HG03521 (cell line): ENCODE data around the gene KRTAP5-3.
"Not testable (repeated sequence)": the region's sequence is repeated elsewhere in the genome, so short reads cannot be mapped to it uniquely, and the experiment has no call there.

Experiments
- ATAC-seq: cut with Tn5 transposase; IDR thresholded peaks from one replicate; pipeline ENCODE4 v1.9.1; 2021; ENCODE audit warnings: mild to moderate bottlenecking, moderate library complexity; ENCODE audit not compliant: unreplicated experiment

The KRTAP5-3 gene

GRCh38 chr11:1622086-1622485, 13.8 kb upstream of the KRTAP5-3 start, which contains the start of gene KRTAP5-4:
TSS of gene KRTAP5-4 (minus strand) at chr11:1622138. CDS start at chr11:1622093, 45 bp downstream.
- no peak for ATAC-seq

GRCh38 chr11:1619449-1619848, 11.2 kb upstream of the KRTAP5-3 start:
- no peak for ATAC-seq

- ATAC-seq, result no peak
These were observed 10.0 kb upstream of the KRTAP5-3 start for GRCh38 chr11:1618231-1618630.

- ATAC-seq, result not testable (repeated sequence)
These were observed 362 bp downstream of the KRTAP5-3 start for GRCh38 chr11:1607901-1608300.

- ATAC-seq, result not testable (repeated sequence)
These were observed 962 bp downstream of the KRTAP5-3 start for GRCh38 chr11:1607156-1607845.

GRCh38 chr11:1605923-1606322, 2.3 kb downstream of the KRTAP5-3 start:
- peak; percentile 61 for ATAC-seq

- no peak for ATAC-seq
These were observed 3.6 kb downstream of the KRTAP5-3 start for GRCh38 chr11:1604711-1605110.

- ATAC-seq, result no peak
These were observed 4.1 kb downstream of the KRTAP5-3 start for GRCh38 chr11:1604181-1604580.

- no peak for ATAC-seq
These were observed 4.6 kb downstream of the KRTAP5-3 start for GRCh38 chr11:1603629-1604028.

GRCh38 chr11:1601663-1602062, 6.6 kb downstream of the KRTAP5-3 start:
- ATAC-seq, result not testable (repeated sequence)

- no peak for ATAC-seq
These were observed 7.6 kb downstream of the KRTAP5-3 start for GRCh38 chr11:1600626-1601025.

GRCh38 chr11:1598816-1599215, 9.4 kb downstream of the KRTAP5-3 start:
- no peak for ATAC-seq

- not testable (repeated sequence) for ATAC-seq
These were observed 9.9 kb downstream of the KRTAP5-3 start for GRCh38 chr11:1598406-1598805.

GRCh38 chr11:1597994-1598380, 10.3 kb downstream of the KRTAP5-3 start, which contains the start of gene KRTAP5-2:
TSS of gene KRTAP5-2 (minus strand) at chr11:1598294. CDS start at chr11:1598250, 44 bp downstream.
- no peak for ATAC-seq

GRCh38 chr11:1597331-1597993, 10.8 kb downstream of the KRTAP5-3 start:
- ATAC-seq, result no peak

GRCh38 chr11:1596576-1597121, 11.6 kb downstream of the KRTAP5-3 start:
- ATAC-seq, result not testable (repeated sequence)

- not testable (repeated sequence) for ATAC-seq
These were observed 12.2 kb downstream of the KRTAP5-3 start for GRCh38 chr11:1595994-1596575.

- no peak for ATAC-seq
These were observed 15.6 kb downstream of the KRTAP5-3 start for GRCh38 chr11:1592628-1593027.

- no peak for ATAC-seq
These were observed 18.3 kb downstream of the KRTAP5-3 start for GRCh38 chr11:1589996-1590395.

- not testable (repeated sequence) for ATAC-seq
These were observed 18.9 kb downstream of the KRTAP5-3 start for GRCh38 chr11:1589191-1589963.

- ATAC-seq, result no peak
These were observed 21.6 kb downstream of the KRTAP5-3 start for GRCh38 chr11:1586699-1587098.
